Transverse colon (tissue), 4 donors: ENCODE data around the gene LMO1.

Experiments used
- POLR2A ChIP-seq: fragments of 450-650 bp; IDR thresholded peaks from one replicate; pipeline ENCODE4 v1.6.1; 2016; ENCODE audit warnings: antibody characterized with exemption, mild to moderate bottlenecking, moderate library complexity
- POLR2AphosphoS5 ChIP-seq, 3 donors: sonication (generic); formaldehyde crosslinking; IDR thresholded peaks; one replicate each; pipeline ENCODE4 v1.6.1; 2016; ENCODE audit warnings: antibody characterized with exemption in 3 of 3
- TF ChIP-seq, protein P1 (sequence below), 5 experiments: fragments of 200-600 bp in 3 of 5; fragments of 450-650 bp in 2 of 5; sonication (generic) in 3 of 5; IDR thresholded peaks; 1 replicate in 2 of 5; 2 replicates in 3 of 5; pipeline ENCODE4 v1.5.1; 2016 to 2017; ENCODE audit warnings: antibody characterized with exemption in 5 of 5, inconsistent platforms in 3 of 5, mild to moderate bottlenecking in 2 of 5, moderate library complexity in 1 of 5

GRCh38 chr11:8285228-8285627 lies 21.6 kb upstream of the LMO1 start:
- TF ChIP-seq, protein P1, sequence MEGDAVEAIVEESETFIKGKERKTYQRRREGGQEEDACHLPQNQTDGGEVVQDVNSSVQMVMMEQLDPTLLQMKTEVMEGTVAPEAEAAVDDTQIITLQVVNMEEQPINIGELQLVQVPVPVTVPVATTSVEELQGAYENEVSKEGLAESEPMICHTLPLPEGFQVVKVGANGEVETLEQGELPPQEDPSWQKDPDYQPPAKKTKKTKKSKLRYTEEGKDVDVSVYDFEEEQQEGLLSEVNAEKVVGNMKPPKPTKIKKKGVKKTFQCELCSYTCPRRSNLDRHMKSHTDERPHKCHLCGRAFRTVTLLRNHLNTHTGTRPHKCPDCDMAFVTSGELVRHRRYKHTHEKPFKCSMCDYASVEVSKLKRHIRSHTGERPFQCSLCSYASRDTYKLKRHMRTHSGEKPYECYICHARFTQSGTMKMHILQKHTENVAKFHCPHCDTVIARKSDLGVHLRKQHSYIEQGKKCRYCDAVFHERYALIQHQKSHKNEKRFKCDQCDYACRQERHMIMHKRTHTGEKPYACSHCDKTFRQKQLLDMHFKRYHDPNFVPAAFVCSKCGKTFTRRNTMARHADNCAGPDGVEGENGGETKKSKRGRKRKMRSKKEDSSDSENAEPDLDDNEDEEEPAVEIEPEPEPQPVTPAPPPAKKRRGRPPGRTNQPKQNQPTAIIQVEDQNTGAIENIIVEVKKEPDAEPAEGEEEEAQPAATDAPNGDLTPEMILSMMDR (IDR thresholded peaks at IDR 0.05): no peak
- TF ChIP-seq POLR2A (no peak), POLR2AphosphoS5 (IDR thresholded peaks at IDR 0.05) (no peak)
